GM19438 (cell line): ENCODE results near the gene MUC5AC.
"Not testable (repeated sequence)": the region's sequence is repeated elsewhere in the genome, so short reads cannot be mapped to it uniquely, and the experiment has no call there.

ENCODE experiments used
- ATAC-seq: cut with Tn5 transposase; IDR thresholded peaks from one replicate; pipeline ENCODE4 v1.9.1; 2021; ENCODE audit warnings: low read depth; ENCODE audit not compliant: unreplicated experiment

Gene MUC5AC

GRCh38 chr11:1160231-1161101 lies 2.7 kb downstream of the MUC5AC start:
- ATAC-seq, result no peak

- ATAC-seq, result no peak
Measured at GRCh38 chr11:1161410-1162137, 3.8 kb downstream of the MUC5AC start.

GRCh38 chr11:1162138-1162475 lies 4.4 kb downstream of the MUC5AC start:
- ATAC-seq, result no peak

DNA sequence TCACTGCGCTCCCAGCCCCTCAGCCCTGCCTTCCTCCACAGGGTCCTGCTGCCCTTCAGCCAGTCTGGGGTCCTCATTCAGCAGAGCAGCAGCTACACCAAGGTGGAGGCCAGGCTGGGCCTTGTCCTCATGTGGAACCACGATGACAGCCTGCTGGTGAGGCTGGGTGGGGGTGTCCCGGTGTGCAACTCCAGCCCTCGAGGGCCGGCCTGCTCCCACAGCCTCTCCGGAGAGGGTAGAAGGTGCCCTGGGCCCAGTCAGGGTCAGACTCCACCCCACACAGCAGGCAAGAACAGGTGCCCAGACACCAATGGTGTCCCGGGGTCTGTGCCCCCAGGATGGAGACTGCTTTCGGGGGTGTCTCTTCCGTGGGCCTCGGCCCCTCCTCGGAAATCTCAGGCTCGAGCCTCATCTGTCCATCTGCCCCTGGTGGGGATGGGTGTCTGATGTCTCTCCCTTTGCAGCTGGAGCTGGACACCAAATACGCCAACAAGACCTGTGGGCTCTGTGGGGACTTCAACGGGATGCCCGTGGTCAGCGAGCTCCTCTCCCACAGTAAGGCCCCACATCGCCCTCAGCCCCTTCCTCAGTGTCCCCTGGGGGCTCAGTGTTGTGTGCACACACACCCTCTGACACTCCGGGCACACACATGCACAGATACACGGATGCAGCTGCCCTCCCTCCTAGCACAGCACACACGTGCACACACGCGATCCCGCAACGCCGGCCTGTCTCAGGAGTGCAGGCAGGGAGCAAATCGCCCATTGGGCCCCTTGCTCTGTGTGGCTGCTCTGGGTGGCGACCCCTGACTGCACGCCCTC lies 4.9 kb downstream of the MUC5AC start:
- ATAC-seq, result no peak

DNA sequence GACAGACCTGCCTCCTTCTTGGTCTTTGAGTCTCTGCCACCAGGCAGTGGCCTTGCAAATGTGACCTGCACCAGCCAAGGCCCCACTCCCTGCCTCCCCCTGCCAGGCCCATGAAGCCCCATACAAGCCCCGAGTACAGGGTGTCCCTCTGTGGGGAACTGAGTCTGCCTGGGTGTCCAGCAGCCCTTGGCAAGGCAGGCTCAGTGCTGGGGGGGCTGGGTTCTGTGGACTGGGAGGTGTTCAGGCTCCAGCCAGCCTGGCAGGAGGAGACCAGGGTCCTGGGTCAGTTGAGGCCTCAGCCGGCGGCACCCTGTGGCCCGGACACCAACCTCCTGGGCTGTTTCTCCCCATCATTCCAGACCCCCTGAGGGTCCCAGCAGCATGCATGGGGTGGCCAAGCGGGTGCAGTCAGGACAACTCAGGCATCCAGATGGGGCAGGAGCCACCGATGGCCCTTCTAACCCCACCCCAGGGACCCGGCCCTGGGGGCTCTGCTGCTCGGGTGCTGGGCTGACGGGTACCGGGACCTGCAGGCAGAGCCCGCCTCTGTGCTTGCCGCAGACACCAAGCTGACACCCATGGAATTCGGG lies 5.7 kb downstream of the MUC5AC start:
- no peak for ATAC-seq

DNA sequence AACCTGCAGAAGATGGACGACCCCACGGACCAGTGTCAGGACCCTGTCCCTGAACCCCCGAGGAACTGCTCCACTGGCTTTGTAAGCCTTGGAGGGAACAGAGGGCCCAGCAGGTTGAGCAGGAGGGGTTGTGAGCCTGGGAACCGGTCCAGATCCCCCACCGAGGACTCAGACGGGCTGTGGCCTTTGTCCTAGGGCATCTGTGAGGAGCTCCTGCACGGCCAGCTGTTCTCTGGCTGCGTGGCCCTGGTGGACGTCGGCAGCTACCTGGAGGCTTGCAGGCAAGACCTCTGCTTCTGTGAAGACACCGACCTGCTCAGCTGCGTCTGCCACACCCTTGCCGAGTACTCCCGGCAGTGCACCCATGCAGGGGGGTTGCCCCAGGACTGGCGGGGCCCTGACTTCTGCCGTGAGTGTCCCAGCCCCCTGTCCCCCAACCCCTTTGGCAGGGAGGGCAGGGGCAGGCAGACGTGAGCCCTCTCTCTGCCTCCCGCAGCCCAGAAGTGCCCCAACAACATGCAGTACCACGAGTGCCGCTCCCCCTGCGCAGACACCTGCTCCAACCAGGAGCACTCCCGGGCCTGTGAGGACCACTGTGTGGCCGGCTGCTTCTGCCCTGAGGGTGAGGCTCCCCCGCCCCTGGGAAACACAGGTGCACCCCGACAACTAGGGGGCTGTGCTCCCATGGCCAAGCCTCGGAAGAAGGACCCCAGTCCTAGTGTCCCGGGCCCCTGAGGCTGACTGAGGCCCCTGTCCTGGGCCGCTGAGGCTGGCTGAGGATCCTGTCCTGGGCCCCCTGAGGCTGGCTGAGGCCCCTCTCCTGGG lies 6.4 kb downstream of the MUC5AC start:
- no peak for ATAC-seq

DNA sequence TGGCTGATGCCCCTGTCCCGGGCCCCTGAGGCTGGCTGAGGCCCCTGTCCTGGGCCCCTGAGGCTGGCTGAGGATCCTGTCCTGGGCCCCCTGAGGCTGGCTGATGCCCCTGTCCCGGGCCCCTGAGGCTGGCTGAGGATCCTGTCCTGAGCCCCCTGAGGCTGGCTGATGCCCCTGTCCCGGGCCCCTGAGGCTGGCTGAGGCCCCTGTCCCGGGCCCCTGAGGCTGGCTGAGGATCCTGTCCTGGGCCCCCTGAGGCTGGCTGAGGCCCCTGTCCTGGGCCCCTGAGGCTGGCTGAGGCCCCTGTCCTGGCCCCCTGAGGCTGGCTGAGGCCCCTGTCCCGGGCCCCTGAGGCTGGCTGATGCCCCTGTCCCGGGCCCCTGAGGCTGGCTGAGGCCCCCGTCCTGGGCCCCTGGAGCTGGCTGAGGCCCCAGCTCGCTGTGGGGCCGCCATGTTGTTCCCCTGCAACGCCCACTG lies 7.1 kb downstream of the MUC5AC start:
- not testable (repeated sequence) for ATAC-seq

DNA sequence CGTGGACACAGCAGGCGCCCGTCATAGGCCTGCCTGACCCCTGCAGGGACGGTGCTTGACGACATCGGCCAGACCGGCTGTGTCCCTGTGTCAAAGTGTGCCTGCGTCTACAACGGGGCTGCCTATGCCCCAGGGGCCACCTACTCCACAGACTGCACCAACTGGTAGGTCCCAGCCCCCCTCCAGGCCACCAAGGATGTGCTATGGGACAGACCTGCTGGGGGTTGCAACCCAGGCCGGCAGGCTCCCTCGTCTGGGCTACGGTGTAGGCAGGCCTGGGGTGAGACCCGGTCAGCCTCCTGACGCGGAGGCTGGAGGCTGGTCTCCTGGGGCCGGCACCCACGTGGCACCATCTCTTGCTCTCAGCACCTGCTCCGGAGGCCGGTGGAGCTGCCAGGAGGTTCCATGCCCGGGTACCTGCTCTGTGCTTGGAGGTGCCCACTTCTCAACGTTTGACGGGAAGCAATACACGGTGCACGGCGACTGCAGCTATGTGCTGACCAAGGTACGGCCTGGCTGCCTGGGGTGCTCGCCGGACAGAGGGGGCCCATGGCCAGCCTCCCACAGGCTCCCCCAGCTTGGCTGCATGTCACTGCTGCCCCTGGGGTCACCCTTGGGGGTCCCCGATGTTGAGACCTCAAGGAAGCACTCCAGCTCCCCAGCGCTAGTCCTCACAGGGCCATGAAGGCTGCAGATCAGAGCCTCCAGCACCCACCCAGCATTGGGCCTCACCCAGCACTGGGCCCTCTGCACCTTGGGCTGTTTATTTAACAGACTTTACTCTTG lies 7.7 kb downstream of the MUC5AC start:
- ATAC-seq, result no peak

DNA sequence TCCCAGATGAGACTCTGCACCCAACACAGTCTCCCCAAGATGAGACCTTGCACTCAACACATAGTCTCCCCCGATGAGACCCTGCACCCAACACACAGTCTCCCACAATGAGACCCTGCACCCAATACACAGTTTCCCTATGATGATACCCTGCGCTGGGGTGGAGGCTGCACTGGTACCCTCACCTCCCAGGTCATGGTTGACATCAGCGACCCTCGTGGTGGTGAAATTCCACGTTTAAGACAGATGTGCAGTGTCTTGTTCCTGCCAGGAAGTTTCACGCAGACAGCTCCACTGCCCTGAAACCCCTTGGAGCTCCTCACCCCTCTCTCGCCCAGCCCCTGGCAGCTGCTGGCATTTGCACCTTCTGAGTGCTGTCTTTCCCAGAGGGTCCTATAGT lies 9.5 kb downstream of the MUC5AC start:
- ATAC-seq, result no peak

DNA sequence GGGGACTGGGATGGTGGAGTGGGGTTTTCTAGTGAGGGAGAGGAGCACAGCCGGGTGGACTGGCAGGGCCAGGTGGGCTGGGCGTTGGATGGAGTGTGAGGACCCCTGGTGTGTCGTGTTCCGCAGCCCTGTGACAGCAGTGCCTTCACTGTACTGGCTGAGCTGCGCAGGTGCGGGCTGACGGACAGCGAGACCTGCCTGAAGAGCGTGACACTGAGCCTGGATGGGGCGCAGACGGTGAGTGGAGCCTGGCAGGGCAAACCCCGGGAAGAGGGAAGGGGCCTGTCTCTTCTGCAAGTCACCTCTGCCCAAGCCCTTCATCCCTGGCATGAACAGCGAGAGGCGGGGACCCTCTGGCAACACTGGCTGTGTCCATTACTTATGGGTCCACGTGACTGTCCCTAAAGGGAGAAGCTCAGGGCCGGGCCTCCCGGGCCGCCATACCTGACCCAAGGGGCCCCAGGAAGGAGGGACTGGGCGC lies 10.0 kb downstream of the MUC5AC start:
- no peak for ATAC-seq

DNA sequence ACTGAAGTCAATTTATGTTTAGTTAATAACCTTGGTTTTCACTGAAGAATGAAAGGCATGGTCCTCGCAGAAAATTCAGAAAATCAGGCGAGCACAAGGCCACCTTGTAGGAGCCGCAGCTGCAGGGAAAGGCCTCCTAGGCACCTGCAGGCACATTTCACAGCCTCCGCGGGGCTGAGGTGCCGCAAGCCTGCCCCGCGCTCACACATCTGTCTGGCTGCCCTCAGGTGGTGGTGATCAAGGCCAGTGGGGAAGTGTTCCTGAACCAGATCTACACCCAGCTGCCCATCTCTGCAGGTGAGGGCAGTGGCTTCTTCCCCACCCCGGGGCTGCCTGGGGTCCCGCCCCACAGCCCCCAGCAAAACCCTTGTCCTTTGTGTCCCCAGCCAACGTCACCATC lies 10.5 kb downstream of the MUC5AC start:
- ATAC-seq, result no peak

GRCh38 chr11:1168721-1169161 lies 11.0 kb downstream of the MUC5AC start:
- no peak for ATAC-seq

- no peak for ATAC-seq
Measured at GRCh38 chr11:1171223-1171984, 13.7 kb downstream of the MUC5AC start.

- no peak for ATAC-seq
Measured at GRCh38 chr11:1171985-1172728, 14.4 kb downstream of the MUC5AC start.

DNA sequence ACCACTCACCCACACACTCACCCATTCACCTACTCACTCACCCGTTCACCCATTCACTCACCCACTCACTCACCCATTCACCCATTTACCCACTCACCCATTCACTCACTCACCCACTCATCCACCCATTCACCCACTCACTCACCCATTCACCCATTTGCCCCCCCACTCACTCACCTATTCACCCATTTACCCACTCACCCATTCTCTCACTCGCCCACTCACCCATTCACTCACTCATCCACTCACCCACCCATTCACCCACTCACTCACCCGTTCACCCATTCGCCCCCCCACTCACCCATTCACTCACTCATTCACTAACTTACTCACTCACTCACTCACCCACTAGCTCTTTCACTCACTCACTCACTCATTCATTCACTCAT lies 15.0 kb downstream of the MUC5AC start:
- ATAC-seq, result no peak

DNA sequence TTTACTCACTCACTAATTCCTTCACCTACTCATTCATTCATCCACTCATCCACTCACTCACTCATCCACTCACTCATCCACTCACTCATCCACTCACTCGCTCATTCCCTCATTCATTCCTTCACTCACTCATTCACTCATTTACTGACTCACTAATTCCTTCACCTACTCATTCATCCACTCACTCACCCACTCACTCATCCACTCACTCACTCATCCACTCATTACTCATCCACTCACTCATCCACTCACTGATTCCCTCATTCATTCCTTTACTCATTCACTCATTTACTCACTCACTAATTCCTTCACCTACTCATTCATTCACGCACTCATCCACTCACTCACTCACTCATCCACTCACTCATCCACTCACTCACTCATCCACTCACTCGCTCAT lies 15.6 kb downstream of the MUC5AC start:
- not testable (repeated sequence) for ATAC-seq
